Activated T-helper 17 cell treated with anti-CD3 and anti-CD28 coated beads, Interleukin-2, amount 50 U/mL, for 72 hours (primary cell): ENCODE data around the gene MYO15B. TPM values are rescaled to one million over a fixed set of nuclear protein-coding genes. Genes with fewer than 3 reads are reported as not detected.

ENCODE experiments used
- ATAC-seq: fragments of 150-1000 bp; cut with Tn5 transposase; replicated peaks from 2 replicates; pipeline ENCODE4 v1.10.0; 2021; ENCODE audit warnings: mild to moderate bottlenecking, moderate library complexity
- H3K27ac Mint-ChIP-seq: one replicate; pipeline ENCODE4 v1.8.0; 2022; ENCODE audit warnings: mixed read lengths
- H3K27me3 Mint-ChIP-seq: one replicate; pipeline ENCODE4 v1.8.0; 2022; ENCODE audit warnings: mixed read lengths
- H3K36me3 Mint-ChIP-seq: one replicate; pipeline ENCODE4 v1.8.0; 2022; ENCODE audit warnings: low read depth, mild to moderate bottlenecking, mixed read lengths
- H3K4me1 Mint-ChIP-seq: one replicate; pipeline ENCODE4 v1.8.0; 2022; ENCODE audit warnings: mixed read lengths
- H3K4me3 Mint-ChIP-seq: one replicate; pipeline ENCODE4 v1.8.0; 2022; ENCODE audit warnings: mild to moderate bottlenecking, mixed read lengths
- H3K9me3 Mint-ChIP-seq: one replicate; pipeline ENCODE4 v1.8.0; 2022; ENCODE audit warnings: mixed read lengths
- total RNA-seq, 2 donors: library from RNA; stranded (reverse); gene quantifications; one replicate each; pipeline ENCODE4 v1.2.3, GENCODE V29; 2022

MYO15B gene
- total RNA-seq, 2 donors from 2014 or later, result 10.2 to 44.5 TPM

GRCh38 chr17:75553295-75554110, 34.1 kb upstream of the MYO15B start:
- no peak for ATAC-seq
- Mint-ChIP-seq H3K9me3 (no peaks in the 10 kb centered on the region), H3K27me3 (no peaks in the 10 kb centered on the region), H3K4me1 (no peaks in the 10 kb centered on the region), H3K27ac (no peak overlapping the region), H3K36me3 (no peaks in the 10 kb centered on the region), H3K4me3 (no peak overlapping the region)

DNA sequence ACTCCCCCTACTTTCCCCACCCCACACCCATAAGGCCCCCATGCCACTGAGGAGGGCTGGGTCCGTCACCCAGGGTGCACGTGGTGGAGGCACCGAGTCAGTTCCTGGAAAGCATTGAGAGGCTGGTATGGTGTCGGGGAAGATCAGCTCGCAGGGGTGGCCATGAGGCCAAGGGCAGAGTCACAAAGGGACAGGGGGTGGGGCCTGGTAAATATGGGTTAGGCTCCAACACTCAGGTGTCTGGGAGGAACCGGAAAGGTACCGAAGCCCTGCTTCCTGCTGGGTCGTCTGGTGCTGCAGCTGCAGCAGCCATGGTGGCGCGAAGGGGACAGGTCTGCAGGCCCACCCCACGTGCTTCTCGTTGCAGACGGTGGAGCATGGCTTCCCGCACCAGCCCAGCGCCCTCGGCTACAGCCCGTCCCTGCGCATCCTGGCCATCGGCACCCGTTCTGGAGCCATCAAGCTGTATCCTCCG, 31.9 kb upstream of the MYO15B start:
- no peak overlapping the region for H3K4me3 Mint-ChIP-seq
- H3K4me1 Mint-ChIP-seq, result no peaks in the 10 kb centered on the region
- no peaks in the 10 kb centered on the region for H3K36me3 Mint-ChIP-seq
- no peak overlapping the region for H3K27ac Mint-ChIP-seq
- no peaks in the 10 kb centered on the region for H3K27me3 Mint-ChIP-seq
- no peak for ATAC-seq
- H3K9me3 Mint-ChIP-seq, result no peaks in the 10 kb centered on the region

DNA sequence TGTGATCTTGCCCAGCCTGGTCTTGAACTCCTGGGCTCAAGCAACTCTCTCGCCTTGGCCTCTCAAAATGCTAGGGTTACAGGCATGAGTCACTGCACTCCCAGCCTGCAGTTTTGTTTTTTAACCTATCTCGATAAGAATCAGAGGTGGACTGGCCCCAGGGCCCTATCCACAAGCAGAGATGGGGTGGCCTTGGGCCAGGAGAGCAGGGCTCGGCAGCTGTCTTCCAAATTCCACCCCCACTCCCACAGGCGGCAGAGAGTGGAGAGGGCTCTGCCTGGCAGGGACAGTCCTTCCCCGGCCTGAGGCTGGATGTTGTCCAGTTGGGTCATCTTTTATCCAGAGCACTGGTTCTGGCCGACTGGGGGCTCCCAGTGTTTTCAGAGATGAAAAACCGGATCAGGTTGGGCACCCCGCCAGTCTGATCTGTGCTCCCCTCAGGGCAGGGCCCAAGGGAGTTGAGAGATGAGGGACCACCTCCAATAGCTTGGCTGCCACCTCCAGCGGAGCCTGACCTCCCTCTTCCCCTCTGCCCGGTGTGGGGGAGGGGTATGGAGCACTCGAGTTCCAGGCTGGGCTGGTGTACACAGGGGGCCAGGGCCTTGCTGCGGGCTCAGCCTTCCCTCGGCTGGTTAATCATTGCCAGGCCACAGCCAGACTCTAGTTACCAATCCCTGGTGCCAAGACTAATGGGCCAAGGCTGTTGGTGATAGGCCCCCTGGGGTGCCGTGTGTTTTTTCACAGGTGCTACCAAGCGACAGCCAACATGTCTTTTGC, 30.3 kb upstream of the MYO15B start:
- Mint-ChIP-seq H3K4me3 (no peak overlapping the region), H3K4me1 (no peaks in the 10 kb centered on the region), H3K36me3 (no peaks in the 10 kb centered on the region), H3K9me3 (no peaks in the 10 kb centered on the region), H3K27ac (no peak overlapping the region), H3K27me3 (no peaks in the 10 kb centered on the region)
- no peak for ATAC-seq

DNA sequence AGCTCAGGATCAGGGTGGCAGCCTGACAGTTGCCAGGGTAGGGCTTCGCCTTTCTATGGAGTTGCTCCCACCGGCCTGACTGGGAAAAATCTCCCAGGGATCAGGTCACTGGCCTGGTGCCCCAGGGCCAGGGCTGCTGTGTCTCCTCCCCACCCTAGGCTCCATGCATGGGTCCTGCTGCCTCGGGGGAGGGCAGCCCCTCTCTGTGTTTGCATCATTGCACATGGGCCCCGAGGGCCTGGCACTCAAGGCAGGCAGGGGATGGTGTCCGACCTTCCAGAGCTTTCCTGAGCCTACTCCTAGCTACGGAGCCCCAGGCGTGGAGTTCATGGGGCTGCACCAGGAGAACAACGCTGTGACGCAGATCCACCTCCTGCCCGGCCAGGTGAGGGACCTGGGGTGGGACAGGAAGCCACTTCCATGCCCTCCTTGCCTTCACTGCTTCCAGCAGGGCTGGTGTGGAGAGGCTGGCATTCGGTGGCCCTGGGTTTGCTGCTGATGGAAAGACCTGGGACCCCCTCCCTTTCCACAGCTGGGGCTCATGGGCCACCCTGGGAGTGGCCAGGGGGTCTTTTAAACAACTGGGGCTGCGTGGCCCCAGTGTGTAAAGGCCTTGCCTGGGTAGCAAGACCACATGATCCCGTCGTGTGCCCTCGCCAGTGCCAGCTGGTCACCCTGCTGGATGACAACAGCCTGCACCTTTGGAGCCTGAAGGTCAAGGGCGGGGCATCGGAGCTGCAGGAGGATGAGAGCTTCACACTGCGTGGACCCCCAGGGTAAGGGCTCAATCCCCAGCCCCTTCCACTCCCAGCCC, 29.5 kb upstream of the MYO15B start:
- H3K27ac Mint-ChIP-seq, result no peak overlapping the region

GRCh38 chr17:75558666-75559530, 28.7 kb upstream of the MYO15B start:
- Mint-ChIP-seq H3K36me3 (no peaks in the 10 kb centered on the region), H3K4me1 (no peaks in the 10 kb centered on the region), H3K4me3 (no peak overlapping the region)

More for the DNA sequence above, 29.5 kb upstream of the MYO15B start:
- Mint-ChIP-seq H3K4me1 (no peaks in the 10 kb centered on the region), H3K36me3 (no peaks in the 10 kb centered on the region), H3K9me3 (no peaks in the 10 kb centered on the region), H3K4me3 (no peak overlapping the region), H3K27me3 (no peaks in the 10 kb centered on the region)
- no peak for ATAC-seq

GRCh38 chr17:75559958-75560533, 27.6 kb upstream of the MYO15B start:
- Mint-ChIP-seq H3K4me1 (no peaks in the 10 kb centered on the region), H3K4me3 (no peak overlapping the region), H3K27ac (peak overlapping the region; percentile 46), H3K27me3 (no peaks in the 10 kb centered on the region), H3K36me3 (no peaks in the 10 kb centered on the region), H3K9me3 (no peaks in the 10 kb centered on the region)
- no peak for ATAC-seq

More at GRCh38 chr17:75558666-75559530, 28.7 kb upstream of the MYO15B start:
- no peak for ATAC-seq
- H3K9me3 Mint-ChIP-seq, result no peaks in the 10 kb centered on the region
- H3K27ac Mint-ChIP-seq, result no peak overlapping the region
- no peaks in the 10 kb centered on the region for H3K27me3 Mint-ChIP-seq

- H3K36me3 Mint-ChIP-seq, result no peaks in the 10 kb centered on the region
- ATAC-seq, result no peak
- no peaks in the 10 kb centered on the region for H3K4me1 Mint-ChIP-seq
- H3K27me3 Mint-ChIP-seq, result no peaks in the 10 kb centered on the region
- no peak overlapping the region for H3K27ac Mint-ChIP-seq
- no peak overlapping the region for H3K4me3 Mint-ChIP-seq
- H3K9me3 Mint-ChIP-seq, result no peaks in the 10 kb centered on the region
Measured at GRCh38 chr17:75561927-75562603, 25.5 kb upstream of the MYO15B start.

DNA sequence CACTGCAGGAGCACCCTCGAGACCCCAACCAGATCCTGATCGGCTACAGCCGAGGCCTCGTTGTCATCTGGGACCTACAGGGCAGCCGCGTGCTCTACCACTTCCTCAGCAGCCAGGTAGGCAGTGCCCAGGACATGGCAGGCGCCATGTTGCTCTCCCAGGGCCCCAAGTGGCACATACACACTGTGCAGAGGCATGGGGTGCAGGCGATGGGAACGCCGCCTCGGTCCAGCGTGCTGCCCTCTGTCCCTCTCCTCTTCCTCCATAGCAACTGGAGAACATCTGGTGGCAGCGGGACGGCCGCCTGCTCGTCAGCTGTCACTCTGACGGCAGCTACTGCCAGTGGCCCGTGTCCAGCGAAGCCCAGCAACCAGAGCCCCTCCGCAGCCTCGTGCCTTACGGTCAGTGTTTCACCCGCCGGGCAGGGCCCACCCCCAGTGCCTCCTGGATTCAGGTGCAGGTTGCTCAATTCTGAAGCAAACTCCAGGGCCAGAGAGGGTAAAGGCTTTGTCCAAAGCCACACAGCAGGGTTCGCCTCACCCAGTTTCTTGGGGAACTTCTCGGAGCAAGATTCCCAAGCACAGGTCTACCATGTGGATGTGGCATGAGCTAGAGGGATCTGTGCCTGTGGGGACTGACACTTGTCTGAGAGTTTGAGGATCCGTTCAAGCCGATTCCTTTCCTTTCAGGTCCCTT, 24.4 kb upstream of the MYO15B start:
- H3K27ac Mint-ChIP-seq, result no peak overlapping the region
- no peaks in the 10 kb centered on the region for H3K27me3 Mint-ChIP-seq
- no peaks in the 10 kb centered on the region for H3K4me1 Mint-ChIP-seq
- H3K9me3 Mint-ChIP-seq, result no peaks in the 10 kb centered on the region
- no peaks in the 10 kb centered on the region for H3K36me3 Mint-ChIP-seq
- ATAC-seq, result no peak
- H3K4me3 Mint-ChIP-seq, result no peak overlapping the region

- no peaks in the 10 kb centered on the region for H3K9me3 Mint-ChIP-seq
Measured at GRCh38 chr17:75564195-75564594, 23.4 kb upstream of the MYO15B start.

DNA sequence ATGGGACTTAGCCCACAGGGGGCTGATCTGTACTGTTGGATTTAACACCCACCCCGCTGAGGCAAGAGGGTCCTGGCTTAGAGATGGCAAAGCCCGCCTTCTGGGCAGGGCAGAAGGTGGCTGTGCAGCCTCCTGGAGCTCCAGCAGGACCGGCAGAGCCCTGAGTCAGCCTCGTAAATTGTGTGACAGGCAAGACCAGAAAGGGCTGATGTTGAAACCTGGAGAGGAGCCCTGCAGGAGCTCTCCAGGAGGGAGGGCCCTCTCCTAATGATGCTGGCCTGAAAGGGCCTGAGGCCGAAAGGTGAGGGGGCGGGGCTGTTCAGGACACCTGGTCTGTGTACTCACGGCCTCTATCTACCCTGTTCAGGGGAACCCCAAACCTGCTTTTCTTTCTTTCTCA, 22.5 kb upstream of the MYO15B start:
- Mint-ChIP-seq H3K27ac (no peak overlapping the region), H3K4me1 (no peaks in the 10 kb centered on the region), H3K4me3 (no peak overlapping the region), H3K27me3 (no peaks in the 10 kb centered on the region), H3K36me3 (no peaks in the 10 kb centered on the region), H3K9me3 (no peaks in the 10 kb centered on the region)
- no peak for ATAC-seq

More at GRCh38 chr17:75564195-75564594, 23.4 kb upstream of the MYO15B start:
- Mint-ChIP-seq H3K36me3 (no peaks in the 10 kb centered on the region), H3K27ac (no peak overlapping the region), H3K27me3 (no peaks in the 10 kb centered on the region), H3K4me1 (no peaks in the 10 kb centered on the region), H3K4me3 (no peak overlapping the region)
- no peak for ATAC-seq

GRCh38 chr17:75565618-75566017, 22.0 kb upstream of the MYO15B start:
- no peak overlapping the region for H3K4me3 Mint-ChIP-seq
- H3K36me3 Mint-ChIP-seq, result no peaks in the 10 kb centered on the region
- H3K4me1 Mint-ChIP-seq, result no peaks in the 10 kb centered on the region
- no peaks in the 10 kb centered on the region for H3K27me3 Mint-ChIP-seq
- no peak overlapping the region for H3K27ac Mint-ChIP-seq
- no peaks in the 10 kb centered on the region for H3K9me3 Mint-ChIP-seq
- ATAC-seq, result no peak

- H3K27ac Mint-ChIP-seq, result no peak overlapping the region
- no peaks in the 10 kb centered on the region for H3K4me1 Mint-ChIP-seq
- H3K27me3 Mint-ChIP-seq, result no peaks in the 10 kb centered on the region
- H3K9me3 Mint-ChIP-seq, result no peaks in the 10 kb centered on the region
- no peak overlapping the region for H3K4me3 Mint-ChIP-seq
- no peak for ATAC-seq
- H3K36me3 Mint-ChIP-seq, result no peaks in the 10 kb centered on the region
Measured at GRCh38 chr17:75566416-75566815, 21.2 kb upstream of the MYO15B start.
